ENCODE results near the gene GCH1. TPM values are rescaled to one million over a fixed set of nuclear protein-coding genes. Genes with fewer than 3 reads are reported as not detected.

Gene GCH1
- total RNA-seq, 1 donor from 2014 or later, result 3.6 TPM

DNA sequence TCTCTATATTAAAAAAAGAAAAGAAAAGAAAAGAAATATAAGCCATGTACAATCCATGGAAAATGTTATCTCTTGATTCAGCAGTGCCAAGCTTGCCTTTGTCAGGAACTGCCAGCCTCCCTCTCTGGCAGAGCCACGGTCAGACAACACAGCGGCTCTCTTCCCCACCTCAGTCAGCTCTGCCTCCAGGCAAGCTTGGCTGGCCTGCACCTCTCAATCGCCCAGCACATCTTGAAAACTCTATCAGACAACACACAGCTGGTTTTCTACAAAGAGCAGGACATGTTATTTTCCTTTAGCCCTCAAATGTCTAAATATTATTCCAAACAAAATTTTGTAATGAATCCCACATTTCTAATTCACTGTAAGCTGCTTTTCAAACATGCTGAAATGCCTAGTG, 20.0 kb upstream of the GCH1 start:
- Histone ChIP-seq H2AFZ (ENCODE audit: low read depth, low read length) (no peak overlapping the region), H3K36me3 (ENCODE audit: insufficient read depth, low read length) (no peaks in the 10 kb centered on the region), H3K4me2 (ENCODE audit: low read length) (no peak overlapping the region), H3K27me3 (ENCODE audit: insufficient read depth, low read length) (no peaks in the 10 kb centered on the region), H3K9ac (ENCODE audit: low read length) (no peak overlapping the region), H3K79me2 (ENCODE audit: insufficient read depth, low read length) (no peaks in the 10 kb centered on the region), H3K27ac (ENCODE audit: low read depth, low read length) (no peak overlapping the region), H3K9me3 (ENCODE audit: insufficient read depth, low read depth, low read length) (no peaks in the 10 kb centered on the region), H3K4me3 (ENCODE audit: insufficient read depth, low read depth, low read length) (no peak overlapping the region), H3K4me1 (ENCODE audit: insufficient read depth, low read length) (no peaks in the 10 kb centered on the region), H4K20me1 (ENCODE audit: insufficient read depth, low read length) (no peaks in the 10 kb centered on the region)
- Mint-ChIP-seq H3K4me1 (ENCODE audit: low read depth, unreplicated experiment) (peaks cover 5% of the 10 kb centered on the region), H3K36me3 (ENCODE audit: low read depth, unreplicated experiment) (no peaks in the 10 kb centered on the region), H3K9me3 (ENCODE audit: unreplicated experiment) (no peaks in the 10 kb centered on the region), H3K27ac (ENCODE audit: unreplicated experiment) (no peak overlapping the region), H3K27me3 (ENCODE audit: low read depth, unreplicated experiment) (no peaks in the 10 kb centered on the region), H3K4me3 (ENCODE audit: unreplicated experiment) (no peak overlapping the region)
- DNase-seq (ENCODE audit: low read depth), result no peak
- TF ChIP-seq EZH2 (IDR thresholded peaks at IDR 0.05; ENCODE audit: insufficient read depth, low read length), result no peak
- TF ChIP-seq, protein P1, sequence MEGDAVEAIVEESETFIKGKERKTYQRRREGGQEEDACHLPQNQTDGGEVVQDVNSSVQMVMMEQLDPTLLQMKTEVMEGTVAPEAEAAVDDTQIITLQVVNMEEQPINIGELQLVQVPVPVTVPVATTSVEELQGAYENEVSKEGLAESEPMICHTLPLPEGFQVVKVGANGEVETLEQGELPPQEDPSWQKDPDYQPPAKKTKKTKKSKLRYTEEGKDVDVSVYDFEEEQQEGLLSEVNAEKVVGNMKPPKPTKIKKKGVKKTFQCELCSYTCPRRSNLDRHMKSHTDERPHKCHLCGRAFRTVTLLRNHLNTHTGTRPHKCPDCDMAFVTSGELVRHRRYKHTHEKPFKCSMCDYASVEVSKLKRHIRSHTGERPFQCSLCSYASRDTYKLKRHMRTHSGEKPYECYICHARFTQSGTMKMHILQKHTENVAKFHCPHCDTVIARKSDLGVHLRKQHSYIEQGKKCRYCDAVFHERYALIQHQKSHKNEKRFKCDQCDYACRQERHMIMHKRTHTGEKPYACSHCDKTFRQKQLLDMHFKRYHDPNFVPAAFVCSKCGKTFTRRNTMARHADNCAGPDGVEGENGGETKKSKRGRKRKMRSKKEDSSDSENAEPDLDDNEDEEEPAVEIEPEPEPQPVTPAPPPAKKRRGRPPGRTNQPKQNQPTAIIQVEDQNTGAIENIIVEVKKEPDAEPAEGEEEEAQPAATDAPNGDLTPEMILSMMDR (IDR thresholded peaks at IDR 0.05; ENCODE audit: insufficient read depth, low read depth, low read length), result no peak
- FAIRE-seq, result no peak

DNA sequence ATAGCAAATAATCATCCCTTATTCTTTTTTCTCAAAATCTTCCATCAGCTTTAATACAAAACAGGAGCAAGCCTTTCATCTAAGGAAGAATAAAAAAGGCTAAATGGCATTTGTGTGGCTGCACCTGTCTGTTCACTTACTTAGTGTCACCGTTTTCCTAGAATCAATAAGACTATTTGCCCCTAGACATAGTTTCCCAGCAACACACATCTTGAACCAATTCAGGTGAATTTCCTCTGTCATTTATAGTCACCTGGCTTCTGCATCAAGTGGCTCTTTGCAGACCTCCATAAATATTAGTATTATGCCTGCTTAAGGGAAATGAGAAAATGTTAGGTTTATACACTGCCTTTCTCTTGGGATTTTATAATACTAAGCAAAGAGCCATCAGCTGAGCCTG, 17.4 kb upstream of the GCH1 start:
- no peaks in the 10 kb centered on the region for H3K27me3 ChIP-seq (ENCODE audit: insufficient read depth, low read length)
- H3K79me2 ChIP-seq (ENCODE audit: insufficient read depth, low read length), result no peaks in the 10 kb centered on the region
- no peak overlapping the region for H3K27ac ChIP-seq (ENCODE audit: low read depth, low read length)
- no peaks in the 10 kb centered on the region for H3K36me3 ChIP-seq (ENCODE audit: insufficient read depth, low read length)
- no peaks in the 10 kb centered on the region for H3K4me1 ChIP-seq (ENCODE audit: insufficient read depth, low read length)
- H3K9ac ChIP-seq (ENCODE audit: low read length), result no peak overlapping the region
- DNase-seq (ENCODE audit: low read depth), result no peak
- FAIRE-seq, result no peak
- H3K4me2 ChIP-seq (ENCODE audit: low read length), result no peak overlapping the region
- no peak overlapping the region for H2AFZ ChIP-seq (ENCODE audit: low read depth, low read length)
- H3K27ac Mint-ChIP-seq (ENCODE audit: unreplicated experiment), result no peak overlapping the region
- H3K9me3 ChIP-seq (ENCODE audit: insufficient read depth, low read depth, low read length), result no peaks in the 10 kb centered on the region
- H3K9me3 Mint-ChIP-seq (ENCODE audit: unreplicated experiment), result no peaks in the 10 kb centered on the region
- peaks cover 5% of the 10 kb centered on the region for H3K4me1 Mint-ChIP-seq (ENCODE audit: low read depth, unreplicated experiment)
- H3K27me3 Mint-ChIP-seq (ENCODE audit: low read depth, unreplicated experiment), result no peaks in the 10 kb centered on the region
- no peak overlapping the region for H3K4me3 Mint-ChIP-seq (ENCODE audit: unreplicated experiment)
- H3K4me3 ChIP-seq (ENCODE audit: insufficient read depth, low read depth, low read length), result no peak overlapping the region
- TF ChIP-seq, protein P1 (IDR thresholded peaks at IDR 0.05; ENCODE audit: insufficient read depth, low read depth, low read length), result no peak
- no peak for TF ChIP-seq EZH2 (IDR thresholded peaks at IDR 0.05; ENCODE audit: insufficient read depth, low read length)
- no peaks in the 10 kb centered on the region for H3K36me3 Mint-ChIP-seq (ENCODE audit: low read depth, unreplicated experiment)
- no peaks in the 10 kb centered on the region for H4K20me1 ChIP-seq (ENCODE audit: insufficient read depth, low read length)

DNA sequence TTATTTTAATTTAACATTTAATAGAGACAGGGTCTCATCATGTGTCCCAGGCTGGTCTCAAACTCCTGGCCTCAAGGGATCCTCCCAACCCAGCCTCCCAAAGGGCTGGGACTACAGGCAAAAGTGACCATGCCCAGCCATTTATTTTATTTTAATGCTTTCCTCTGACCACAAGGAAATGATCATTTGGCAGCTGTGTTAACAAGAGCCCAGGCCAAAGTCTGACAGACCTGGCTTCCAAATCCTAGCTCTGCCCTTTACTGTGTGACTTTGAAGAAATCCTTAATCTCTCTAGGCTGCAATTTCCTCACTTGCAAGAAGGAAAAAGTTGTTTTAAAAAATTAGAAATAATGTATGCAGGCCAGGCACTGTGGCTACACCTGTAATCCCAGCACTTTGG, 16.7 kb upstream of the GCH1 start:
- H3K9ac ChIP-seq (ENCODE audit: low read length), result no peak overlapping the region
- no peak overlapping the region for H3K27ac ChIP-seq (ENCODE audit: low read depth, low read length)
- no peaks in the 10 kb centered on the region for H3K4me1 ChIP-seq (ENCODE audit: insufficient read depth, low read length)
- Mint-ChIP-seq H3K4me3 (ENCODE audit: unreplicated experiment) (no peak overlapping the region), H3K27me3 (ENCODE audit: low read depth, unreplicated experiment) (no peaks in the 10 kb centered on the region), H3K9me3 (ENCODE audit: unreplicated experiment) (no peaks in the 10 kb centered on the region), H3K36me3 (ENCODE audit: low read depth, unreplicated experiment) (no peaks in the 10 kb centered on the region), H3K27ac (ENCODE audit: unreplicated experiment) (no peak overlapping the region), H3K4me1 (ENCODE audit: low read depth, unreplicated experiment) (peaks cover 5% of the 10 kb centered on the region)
- H3K79me2 ChIP-seq (ENCODE audit: insufficient read depth, low read length), result no peaks in the 10 kb centered on the region
- no peaks in the 10 kb centered on the region for H4K20me1 ChIP-seq (ENCODE audit: insufficient read depth, low read length)
- no peak overlapping the region for H3K4me3 ChIP-seq (ENCODE audit: insufficient read depth, low read depth, low read length)
- no peak for TF ChIP-seq EZH2 (IDR thresholded peaks at IDR 0.05; ENCODE audit: insufficient read depth, low read length)
- TF ChIP-seq, protein P1 (IDR thresholded peaks at IDR 0.05; ENCODE audit: insufficient read depth, low read depth, low read length), result no peak
- H3K27me3 ChIP-seq (ENCODE audit: insufficient read depth, low read length), result no peaks in the 10 kb centered on the region
- no peak overlapping the region for H2AFZ ChIP-seq (ENCODE audit: low read depth, low read length)
- H3K4me2 ChIP-seq (ENCODE audit: low read length), result no peak overlapping the region
- H3K36me3 ChIP-seq (ENCODE audit: insufficient read depth, low read length), result no peaks in the 10 kb centered on the region
- DNase-seq (ENCODE audit: low read depth) (no peak), FAIRE-seq (no peak)
- no peaks in the 10 kb centered on the region for H3K9me3 ChIP-seq (ENCODE audit: insufficient read depth, low read depth, low read length)
